SK-N-SH (cell line): Measurements from ENCODE around the gene AXIN2. TPM values are rescaled to one million over a fixed set of nuclear protein-coding genes. Genes with fewer than 3 reads are reported as not detected.

ENCODE experiments used
- CTCF ChIA-PET: fragments of 300-600, 350-600 bp; formaldehyde crosslinking; extraction: SDS; loops from one replicate; lab custom pipeline; 2021; lab: Yijun Ruan, JAX
- POLR2A ChIA-PET: fragments of 350-600 bp; sonication (Branson Sonifier 250); formaldehyde crosslinking; extraction: SDS; loops from one replicate; lab custom pipeline; 2020; ENCODE audit warnings: antibody characterized with exemption, inconsistent platforms; lab: Yijun Ruan, JAX
- DNase-seq: peaks from one replicate; pipeline ENCODE4 v3.0.0; 2012
- H2AFZ ChIP-seq: fragments of 200-600 bp; sonication (generic); 2 replicates; pipeline ENCODE4 v1.8.1; 2016; ENCODE audit warnings: antibody characterized with exemption, mild to moderate bottlenecking, low read depth
- H3F3A ChIP-seq: fragments of 200-600 bp; sonication (generic); replicated peaks from 2 replicates; pipeline ENCODE3; 2016; ENCODE audit warnings: antibody characterized with exemption, mild to moderate bottlenecking; ENCODE audit not compliant: insufficient read depth
- H3K27ac ChIP-seq, 2 experiments: fragments of 200-500 bp in 1 of 2; fragments of 200-600 bp in 1 of 2; sonication (Bioruptor generic) in 1 of 2; sonication (generic), shearing (Covaris generic) in 1 of 2; 2 replicates each; pipeline versions ENCODE4 v1.5.1 to v1.6.1; 2014 to 2016; ENCODE audit warnings: low read depth in 2 of 2, inconsistent platforms in 1 of 2, low read length in 1 of 2, mild to moderate bottlenecking in 1 of 2, mixed read lengths in 1 of 2
- H3K27me3 ChIP-seq: fragments of 200-600 bp; sonication (generic), shearing (Covaris generic); 2 replicates; pipeline ENCODE4 v1.6.1; 2016; ENCODE audit warnings: mixed run types; ENCODE audit not compliant: insufficient read depth
- H3K36me3 ChIP-seq, 2 experiments: fragments of 200-500 bp in 1 of 2; fragments of 200-600 bp in 1 of 2; sonication (Bioruptor generic) in 1 of 2; sonication (generic) in 1 of 2; replicated peaks in 1 of 2; 2 replicates each; pipeline versions ENCODE3 to v1.5.1; 2014 to 2016; ENCODE audit warnings: low read length in 1 of 2, mild to moderate bottlenecking in 1 of 2; ENCODE audit not compliant: insufficient read depth in 2 of 2, control insufficient read depth in 1 of 2
- H3K4me1 ChIP-seq, 2 experiments: fragments of 200-500 bp in 1 of 2; fragments of 200-600 bp in 1 of 2; sonication (Bioruptor generic) in 1 of 2; sonication (generic), shearing (Covaris generic) in 1 of 2; 2 replicates each; pipeline versions ENCODE4 v1.5.1 to v1.6.1; 2014 to 2016; ENCODE audit warnings: low read depth in 1 of 2, low read length in 1 of 2, mixed run types in 1 of 2; ENCODE audit not compliant: insufficient read depth in 2 of 2, control insufficient read depth in 1 of 2
- H3K4me2 ChIP-seq: fragments of 200-600 bp; sonication (generic), shearing (Covaris generic); 2 replicates; pipeline ENCODE4 v1.6.1; 2017; ENCODE audit warnings: mixed run types
- H3K4me3 ChIP-seq, 2 experiments: fragments of 200-500 bp in 1 of 2; fragments of 200-600 bp in 1 of 2; sonication (Bioruptor generic) in 1 of 2; sonication (generic), shearing (Covaris generic) in 1 of 2; 2 replicates each; pipeline versions ENCODE4 v1.5.1 to v1.8.1; 2014 to 2016; ENCODE audit warnings: low read depth in 2 of 2, inconsistent platforms in 1 of 2, low read length in 1 of 2, mild to moderate bottlenecking in 1 of 2, mixed read lengths in 1 of 2, moderate library complexity in 1 of 2
- H3K79me2 ChIP-seq: fragments of 200-600 bp; sonication (generic); 2 replicates; pipeline ENCODE4 v1.8.1; 2017; ENCODE audit warnings: mild to moderate bottlenecking; ENCODE audit not compliant: insufficient read depth
- H3K9ac ChIP-seq: fragments of 200-600 bp; sonication (generic); 2 replicates; pipeline ENCODE4 v1.6.1; 2017; ENCODE audit warnings: mixed run types
- H3K9me2 ChIP-seq: fragments of 200-600 bp; sonication (generic); 2 replicates; pipeline ENCODE4 v1.6.1; 2017; ENCODE audit warnings: mixed run types
- H3K9me3 ChIP-seq: fragments of 200-600 bp; sonication (generic); 2 replicates; pipeline ENCODE4 v1.6.1; 2017; ENCODE audit warnings: mixed run types, mild to moderate bottlenecking, moderate library complexity
- H4K20me1 ChIP-seq: fragments of 200-600 bp; sonication (generic); 2 replicates; pipeline ENCODE4 v1.6.1; 2017; ENCODE audit warnings: mild to moderate bottlenecking, mixed run types; ENCODE audit not compliant: insufficient read depth
- EP300 ChIP-seq, 2 experiments: IDR thresholded peaks; 2 replicates each; pipeline versions ENCODE4 v1.4.0 to v1.6.1; 2012; ENCODE audit warnings: borderline replicate concordance in 1 of 2, low read depth in 1 of 2, low read length in 1 of 2
- EZH2phosphoT487 ChIP-seq: fragments of 200-600 bp; sonication (generic); IDR thresholded peaks from 2 replicates; pipeline ENCODE4 v1.6.1; 2017; ENCODE audit warnings: low read depth, mixed run types, mild to moderate bottlenecking, antibody characterized with exemption, moderate library complexity, borderline replicate concordance
- FOSL2 ChIP-seq: IDR thresholded peaks from 2 replicates; pipeline ENCODE4 v1.4.0; 2012; ENCODE audit warnings: low read depth, mild to moderate bottlenecking, moderate library complexity, borderline replicate concordance
- IRF3 ChIP-seq: fragments of 150-350 bp; IDR thresholded peaks from 2 replicates; pipeline ENCODE4 v1.6.1; 2016; ENCODE audit warnings: mild to moderate bottlenecking, low read depth, low read length
- PBX3 ChIP-seq: IDR thresholded peaks from 2 replicates; pipeline ENCODE4; 2012
- POLR2AphosphoS5 ChIP-seq: IDR thresholded peaks from 2 replicates; pipeline ENCODE4 v1.6.1; 2012; ENCODE audit warnings: low read depth, low read length
- RAD21 ChIP-seq: IDR thresholded peaks from 2 replicates; pipeline ENCODE4 v1.6.1; 2012; ENCODE audit warnings: mild to moderate bottlenecking, low read length
- SMC3 ChIP-seq: IDR thresholded peaks from 2 replicates; pipeline ENCODE4 v1.6.1; 2012; ENCODE audit warnings: low read depth, low read length, improper control_type of control experiment
- TAF1 ChIP-seq: IDR thresholded peaks from 2 replicates; pipeline ENCODE4 v1.6.1; 2012; ENCODE audit warnings: low read depth, mild to moderate bottlenecking, low read length, moderate library complexity, borderline replicate concordance
- TEAD4 ChIP-seq: IDR thresholded peaks from 2 replicates; pipeline ENCODE4 v1.4.0; 2012; ENCODE audit warnings: mild to moderate bottlenecking, borderline replicate concordance; ENCODE audit not compliant: insufficient read depth
- YY1 ChIP-seq: IDR thresholded peaks from 2 replicates; pipeline ENCODE4 v1.4.0; 2012; ENCODE audit warnings: low read depth, mild to moderate bottlenecking
- WGBS: methylation state at CpG from one replicate; pipeline ENCODE4 v1.1.6; 2017; ENCODE audit warnings: low lambda C conversion rate; 5-methylcytosine and 5-hydroxymethylcytosine counted together
- polyA plus RNA-seq, 3 experiments: library from polyadenylated mRNA; depleted of rRNA; stranded (reverse); fragments of >200 nt; gene quantifications; 2 replicates each; pipeline ENCODE4 v1.2.3, GENCODE V29; 2012
- TF ChIP-seq, protein P1 (sequence below): fragments of 200-600 bp; sonication (generic); IDR thresholded peaks from 2 replicates; pipeline ENCODE4 v1.6.1; 2017; ENCODE audit warnings: antibody characterized with exemption, mild to moderate bottlenecking, moderate library complexity

Gene AXIN2
- polyA plus RNA-seq, 1 of the 3 experiments (the other 2 are of a cell fraction), result 8.3 TPM

DNA sequence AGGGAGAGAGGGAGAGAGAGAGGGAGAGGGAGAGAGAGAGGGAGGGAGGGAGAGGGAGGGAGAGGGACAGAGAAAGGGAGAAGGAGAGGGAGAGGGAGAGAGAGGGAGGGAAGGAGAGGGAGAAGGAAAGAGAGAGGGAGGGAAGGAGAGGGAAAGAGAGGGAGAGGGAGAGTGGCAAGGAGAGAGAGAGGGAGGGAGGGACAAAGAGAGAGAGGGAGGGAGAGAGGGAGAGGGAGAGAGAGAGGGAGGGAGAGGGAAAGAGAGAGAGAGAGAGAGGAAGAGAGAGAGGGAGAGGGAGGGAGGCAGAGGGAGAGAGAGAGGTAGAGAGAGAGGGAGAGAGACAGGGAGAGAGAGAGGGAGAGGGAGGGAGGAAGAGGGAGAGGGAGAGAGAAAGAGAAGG is 73.5 kb downstream of the AXIN2 start:
- no peaks in the 10 kb centered on the region for H4K20me1 ChIP-seq
- no peak overlapping the region for H3K27ac ChIP-seq
- H3K4me2 ChIP-seq, result no peak overlapping the region
- H3K4me3 ChIP-seq, result no peak overlapping the region
- H3K36me3 ChIP-seq, result no peaks in the 10 kb centered on the region
- no peak for TF ChIP-seq PBX3
- TF ChIP-seq, all 33 proteins: peak for 0
- Histone ChIP-seq H3K79me2 (no peaks in the 10 kb centered on the region), H3F3A (no peaks in the 10 kb centered on the region), H2AFZ (no peak overlapping the region), H3K9ac (no peak overlapping the region), H3K9me3 (no peaks in the 10 kb centered on the region), H3K9me2 (no peaks in the 10 kb centered on the region), H3K27me3 (no peaks in the 10 kb centered on the region; the same call in 1 of the 2 replicates), H3K4me1 (no peaks in the 10 kb centered on the region)
- CTCF ChIA-PET, result no interaction called here
- no peak for DNase-seq
- POLR2A ChIA-PET, result no interaction called here

GRCh38 chr17:65487161-65487560 is 74.3 kb downstream of the AXIN2 start:
- H3K36me3 ChIP-seq, result no peaks in the 10 kb centered on the region
- POLR2A ChIA-PET, result no interaction called here
- H3K4me1 ChIP-seq, result no peaks in the 10 kb centered on the region
- 75% methylated on average over 7 of the region's 7 CpGs for WGBS
- no peaks in the 10 kb centered on the region for H3K79me2 ChIP-seq
- no peaks in the 10 kb centered on the region for H4K20me1 ChIP-seq
- no peak overlapping the region for H3K9ac ChIP-seq
- DNase-seq, result no peak
- H3K27ac ChIP-seq, result no peak overlapping the region
- H3K9me3 ChIP-seq, result no peaks in the 10 kb centered on the region
- TF ChIP-seq SMC3 (no peak), TEAD4 (no peak), FOSL2 (no peak)
- TF ChIP-seq, all 33 proteins: peak for 0
- CTCF ChIA-PET, result interaction anchor here (0.7 kb wide), 1 partner anchor 38 kb away, joined by 3 read pairs; no protein-coding TSS in a partner anchor
- no peak overlapping the region for H3K4me3 ChIP-seq
- no peaks in the 10 kb centered on the region for H3K9me2 ChIP-seq
- no peak overlapping the region for H3K4me2 ChIP-seq
- no peaks in the 10 kb centered on the region; the same call in 1 of the 2 replicates for H3K27me3 ChIP-seq
- H3F3A ChIP-seq, result no peaks in the 10 kb centered on the region
- no peak overlapping the region for H2AFZ ChIP-seq

- no peak for DNase-seq
- H3K36me3 ChIP-seq, result no peaks in the 10 kb centered on the region
- H3K27me3 ChIP-seq, result no peaks in the 10 kb centered on the region; the same call in 1 of the 2 replicates
- no peak overlapping the region for H2AFZ ChIP-seq
- H3K79me2 ChIP-seq, result no peaks in the 10 kb centered on the region
- no peaks in the 10 kb centered on the region for H4K20me1 ChIP-seq
- POLR2A ChIA-PET, result no interaction called here
- H3K9me2 ChIP-seq, result no peaks in the 10 kb centered on the region
- H3K27ac ChIP-seq, result no peak overlapping the region
- TF ChIP-seq TAF1, result no peak
- TF ChIP-seq EP300 (IDR thresholded peaks at IDR 0.05; ENCODE audit: borderline replicate concordance in 1 of 2, low read depth in 1 of 2, low read length in 1 of 2), result no peak
- no peak for TF ChIP-seq RAD21
- TF ChIP-seq IRF3, result no peak
- no peak for TF ChIP-seq POLR2AphosphoS5
- no peak for TF ChIP-seq EZH2phosphoT487
- no peak for TF ChIP-seq PBX3
- TF ChIP-seq, protein P1, sequence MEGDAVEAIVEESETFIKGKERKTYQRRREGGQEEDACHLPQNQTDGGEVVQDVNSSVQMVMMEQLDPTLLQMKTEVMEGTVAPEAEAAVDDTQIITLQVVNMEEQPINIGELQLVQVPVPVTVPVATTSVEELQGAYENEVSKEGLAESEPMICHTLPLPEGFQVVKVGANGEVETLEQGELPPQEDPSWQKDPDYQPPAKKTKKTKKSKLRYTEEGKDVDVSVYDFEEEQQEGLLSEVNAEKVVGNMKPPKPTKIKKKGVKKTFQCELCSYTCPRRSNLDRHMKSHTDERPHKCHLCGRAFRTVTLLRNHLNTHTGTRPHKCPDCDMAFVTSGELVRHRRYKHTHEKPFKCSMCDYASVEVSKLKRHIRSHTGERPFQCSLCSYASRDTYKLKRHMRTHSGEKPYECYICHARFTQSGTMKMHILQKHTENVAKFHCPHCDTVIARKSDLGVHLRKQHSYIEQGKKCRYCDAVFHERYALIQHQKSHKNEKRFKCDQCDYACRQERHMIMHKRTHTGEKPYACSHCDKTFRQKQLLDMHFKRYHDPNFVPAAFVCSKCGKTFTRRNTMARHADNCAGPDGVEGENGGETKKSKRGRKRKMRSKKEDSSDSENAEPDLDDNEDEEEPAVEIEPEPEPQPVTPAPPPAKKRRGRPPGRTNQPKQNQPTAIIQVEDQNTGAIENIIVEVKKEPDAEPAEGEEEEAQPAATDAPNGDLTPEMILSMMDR, result no peak
- no peak for TF ChIP-seq FOSL2
- TF ChIP-seq YY1, result no peak
- TF ChIP-seq, all 33 proteins: peak for 0
- Histone ChIP-seq H3K9ac (no peak overlapping the region), H3F3A (no peaks in the 10 kb centered on the region), H3K9me3 (no peaks in the 10 kb centered on the region), H3K4me3 (no peak overlapping the region), H3K4me2 (no peak overlapping the region), H3K4me1 (no peaks in the 10 kb centered on the region)
- WGBS, result 43% methylated on average over 9 of the region's 9 CpGs
- CTCF ChIA-PET, result no interaction called here
Observed at GRCh38 chr17:65485388-65486299, 75.8 kb downstream of the AXIN2 start.
